ENCODE measurements around the gene CFAP73.

DNA sequence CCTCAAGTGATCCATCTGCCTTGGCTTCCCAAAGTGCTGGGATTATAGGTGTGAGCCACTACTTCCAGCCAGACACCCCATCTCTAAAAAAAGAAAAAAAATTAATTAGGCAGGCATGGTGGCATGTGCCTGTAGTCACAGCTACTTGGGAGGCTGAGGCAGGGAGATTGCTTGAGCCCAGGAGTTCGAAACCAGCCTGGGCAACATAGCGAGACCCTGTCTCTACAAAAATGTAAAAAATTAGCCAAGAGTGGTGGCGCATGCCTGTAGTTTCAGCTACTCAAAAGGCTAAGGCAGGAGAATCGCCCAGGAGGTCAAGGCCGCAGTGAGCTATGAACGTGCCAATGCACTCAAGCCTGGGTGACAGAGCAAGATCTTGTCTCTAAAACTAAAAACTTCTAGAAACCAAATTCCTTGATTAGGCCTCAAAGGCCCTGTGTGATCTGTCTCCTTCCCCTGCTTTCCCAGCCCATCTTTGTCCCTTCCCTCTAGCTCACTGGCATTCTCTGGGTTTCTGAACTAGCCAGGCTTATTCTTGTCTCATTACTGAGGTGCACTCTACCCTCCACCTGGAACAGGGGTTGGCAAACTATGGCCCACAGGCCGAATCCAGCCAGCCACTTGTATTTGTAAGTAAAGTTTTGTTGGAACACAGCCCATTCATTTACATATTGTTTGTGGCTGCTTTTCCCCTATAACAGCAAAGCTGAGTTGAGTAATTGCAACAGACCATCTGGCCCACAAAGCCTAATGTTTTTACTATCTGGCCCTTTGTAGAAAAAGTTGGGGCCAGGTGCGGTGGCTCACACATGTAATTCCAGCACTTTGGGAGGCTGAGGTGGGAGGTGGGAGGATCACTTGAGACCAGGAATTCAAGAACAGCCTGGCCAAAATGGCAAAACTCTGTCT lies 54.6 kb downstream of the CFAP73 start:
- TF ChIP-seq, protein P1, sequence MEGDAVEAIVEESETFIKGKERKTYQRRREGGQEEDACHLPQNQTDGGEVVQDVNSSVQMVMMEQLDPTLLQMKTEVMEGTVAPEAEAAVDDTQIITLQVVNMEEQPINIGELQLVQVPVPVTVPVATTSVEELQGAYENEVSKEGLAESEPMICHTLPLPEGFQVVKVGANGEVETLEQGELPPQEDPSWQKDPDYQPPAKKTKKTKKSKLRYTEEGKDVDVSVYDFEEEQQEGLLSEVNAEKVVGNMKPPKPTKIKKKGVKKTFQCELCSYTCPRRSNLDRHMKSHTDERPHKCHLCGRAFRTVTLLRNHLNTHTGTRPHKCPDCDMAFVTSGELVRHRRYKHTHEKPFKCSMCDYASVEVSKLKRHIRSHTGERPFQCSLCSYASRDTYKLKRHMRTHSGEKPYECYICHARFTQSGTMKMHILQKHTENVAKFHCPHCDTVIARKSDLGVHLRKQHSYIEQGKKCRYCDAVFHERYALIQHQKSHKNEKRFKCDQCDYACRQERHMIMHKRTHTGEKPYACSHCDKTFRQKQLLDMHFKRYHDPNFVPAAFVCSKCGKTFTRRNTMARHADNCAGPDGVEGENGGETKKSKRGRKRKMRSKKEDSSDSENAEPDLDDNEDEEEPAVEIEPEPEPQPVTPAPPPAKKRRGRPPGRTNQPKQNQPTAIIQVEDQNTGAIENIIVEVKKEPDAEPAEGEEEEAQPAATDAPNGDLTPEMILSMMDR (IDR thresholded peaks at IDR 0.05; ENCODE audit: poor library complexity, severe bottlenecking) = no peak
- TF ChIP-seq TAF1 (IDR thresholded peaks at IDR 0.05; ENCODE audit: low read depth) (no peak), EP300 (conservative IDR thresholded peaks at IDR 0.05; ENCODE audit: poor library complexity, severe bottlenecking) (no peak), EZH2 (IDR thresholded peaks at IDR 0.05; ENCODE audit: borderline replicate concordance, insufficient read depth, low read length, poor library complexity, severe bottlenecking) (no peak), POLR2AphosphoS5 (IDR thresholded peaks at IDR 0.05) (no peak), SMC3 (conservative IDR thresholded peaks at IDR 0.05; ENCODE audit: poor library complexity) (no peak), RAD21 (conservative IDR thresholded peaks at IDR 0.05) (no peak)
- TF ChIP-seq, protein P2, sequence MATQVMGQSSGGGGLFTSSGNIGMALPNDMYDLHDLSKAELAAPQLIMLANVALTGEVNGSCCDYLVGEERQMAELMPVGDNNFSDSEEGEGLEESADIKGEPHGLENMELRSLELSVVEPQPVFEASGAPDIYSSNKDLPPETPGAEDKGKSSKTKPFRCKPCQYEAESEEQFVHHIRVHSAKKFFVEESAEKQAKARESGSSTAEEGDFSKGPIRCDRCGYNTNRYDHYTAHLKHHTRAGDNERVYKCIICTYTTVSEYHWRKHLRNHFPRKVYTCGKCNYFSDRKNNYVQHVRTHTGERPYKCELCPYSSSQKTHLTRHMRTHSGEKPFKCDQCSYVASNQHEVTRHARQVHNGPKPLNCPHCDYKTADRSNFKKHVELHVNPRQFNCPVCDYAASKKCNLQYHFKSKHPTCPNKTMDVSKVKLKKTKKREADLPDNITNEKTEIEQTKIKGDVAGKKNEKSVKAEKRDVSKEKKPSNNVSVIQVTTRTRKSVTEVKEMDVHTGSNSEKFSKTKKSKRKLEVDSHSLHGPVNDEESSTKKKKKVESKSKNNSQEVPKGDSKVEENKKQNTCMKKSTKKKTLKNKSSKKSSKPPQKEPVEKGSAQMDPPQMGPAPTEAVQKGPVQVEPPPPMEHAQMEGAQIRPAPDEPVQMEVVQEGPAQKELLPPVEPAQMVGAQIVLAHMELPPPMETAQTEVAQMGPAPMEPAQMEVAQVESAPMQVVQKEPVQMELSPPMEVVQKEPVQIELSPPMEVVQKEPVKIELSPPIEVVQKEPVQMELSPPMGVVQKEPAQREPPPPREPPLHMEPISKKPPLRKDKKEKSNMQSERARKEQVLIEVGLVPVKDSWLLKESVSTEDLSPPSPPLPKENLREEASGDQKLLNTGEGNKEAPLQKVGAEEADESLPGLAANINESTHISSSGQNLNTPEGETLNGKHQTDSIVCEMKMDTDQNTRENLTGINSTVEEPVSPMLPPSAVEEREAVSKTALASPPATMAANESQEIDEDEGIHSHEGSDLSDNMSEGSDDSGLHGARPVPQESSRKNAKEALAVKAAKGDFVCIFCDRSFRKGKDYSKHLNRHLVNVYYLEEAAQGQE (IDR thresholded peaks at IDR 0.05; ENCODE audit: borderline replicate concordance) = no peak

Data from neural cell (in vitro differentiated cells).